ENCODE data around the gene UBR1.

The UBR1 gene

DNA sequence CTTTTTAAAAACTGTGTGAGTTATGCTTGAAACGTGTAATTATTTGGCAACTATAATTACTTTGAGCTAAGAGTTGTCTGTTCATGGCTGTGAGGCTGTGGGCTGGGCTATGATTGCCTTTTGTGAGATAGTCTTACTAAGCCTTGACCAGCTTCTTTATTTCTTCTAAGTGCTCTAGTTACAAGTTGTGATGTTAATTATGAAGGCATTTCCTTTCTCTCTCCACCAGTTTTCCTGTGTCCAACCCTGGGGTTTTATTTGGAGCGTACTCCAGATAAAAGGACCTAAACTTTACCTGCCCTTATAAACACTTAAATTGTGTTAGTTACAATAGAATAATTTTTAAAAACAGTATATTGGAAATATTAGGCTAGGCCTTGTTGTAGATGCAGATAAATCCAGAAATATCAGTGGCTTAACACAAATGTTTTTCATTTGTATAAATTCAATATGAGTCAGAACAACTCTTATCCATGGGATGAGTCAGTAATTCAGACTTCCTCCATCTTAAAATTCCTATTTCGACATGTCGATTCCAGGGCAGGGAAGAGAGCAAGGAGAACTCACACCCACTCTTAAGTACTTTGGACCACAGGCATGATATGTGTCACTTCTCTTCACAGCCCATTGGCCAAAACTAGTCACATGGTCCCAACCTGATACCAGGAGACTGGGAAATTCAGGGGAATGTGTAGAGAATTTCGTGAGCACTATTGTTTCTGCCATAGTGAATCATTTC, 44.5 kb upstream of the UBR1 start:
- H3K9ac ChIP-seq (ENCODE audit: low read length) = no peak overlapping the region
- H3K4me2 ChIP-seq (ENCODE audit: low read depth, low read length) = no peak overlapping the region
- 0 out of 2 replicates have a peak, but pooled peaks cover 6% of the 10 kb centered on the region for H3K36me3 ChIP-seq (replicated peaks; ENCODE audit: insufficient read depth, low read length)
- TF ChIP-seq EZH2phosphoT487 (IDR thresholded peaks at IDR 0.05; ENCODE audit: low read length) (no peak), EZH2 (optimal IDR thresholded peaks at IDR 0.05; ENCODE audit: low read depth, low read length) (no peak)
- TF ChIP-seq, protein P1, sequence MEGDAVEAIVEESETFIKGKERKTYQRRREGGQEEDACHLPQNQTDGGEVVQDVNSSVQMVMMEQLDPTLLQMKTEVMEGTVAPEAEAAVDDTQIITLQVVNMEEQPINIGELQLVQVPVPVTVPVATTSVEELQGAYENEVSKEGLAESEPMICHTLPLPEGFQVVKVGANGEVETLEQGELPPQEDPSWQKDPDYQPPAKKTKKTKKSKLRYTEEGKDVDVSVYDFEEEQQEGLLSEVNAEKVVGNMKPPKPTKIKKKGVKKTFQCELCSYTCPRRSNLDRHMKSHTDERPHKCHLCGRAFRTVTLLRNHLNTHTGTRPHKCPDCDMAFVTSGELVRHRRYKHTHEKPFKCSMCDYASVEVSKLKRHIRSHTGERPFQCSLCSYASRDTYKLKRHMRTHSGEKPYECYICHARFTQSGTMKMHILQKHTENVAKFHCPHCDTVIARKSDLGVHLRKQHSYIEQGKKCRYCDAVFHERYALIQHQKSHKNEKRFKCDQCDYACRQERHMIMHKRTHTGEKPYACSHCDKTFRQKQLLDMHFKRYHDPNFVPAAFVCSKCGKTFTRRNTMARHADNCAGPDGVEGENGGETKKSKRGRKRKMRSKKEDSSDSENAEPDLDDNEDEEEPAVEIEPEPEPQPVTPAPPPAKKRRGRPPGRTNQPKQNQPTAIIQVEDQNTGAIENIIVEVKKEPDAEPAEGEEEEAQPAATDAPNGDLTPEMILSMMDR (IDR thresholded peaks at IDR 0.05; ENCODE audit: low read length) = no peak
- no peak overlapping the region for H3K27ac ChIP-seq (ENCODE audit: low read length)
- H3K27me3 ChIP-seq (replicated peaks; ENCODE audit: insufficient read depth, low read length) = no peaks in the 10 kb centered on the region
- no peaks in the 10 kb centered on the region for H4K20me1 ChIP-seq (ENCODE audit: insufficient read depth, low read length)
- H3K79me2 ChIP-seq (ENCODE audit: low read length) = peaks cover 5% of the 10 kb centered on the region; the same call in 1 of the 2 replicates
- no peaks in the 10 kb centered on the region for H3K9me3 ChIP-seq (replicated peaks; ENCODE audit: insufficient read depth, low read length)
- H3K4me3 ChIP-seq (ENCODE audit: low read length) = no peak overlapping the region
- DNase-seq = no peak
- no peak overlapping the region for H2AFZ ChIP-seq (ENCODE audit: low read length)
- no peaks in the 10 kb centered on the region for H3F3A ChIP-seq (ENCODE audit: insufficient read depth, low read length)
- no peaks in the 10 kb centered on the region for H3K9me2 ChIP-seq (replicated peaks; ENCODE audit: insufficient read depth, low read length)
- H3K4me1 ChIP-seq (ENCODE audit: low read length) = peaks cover 13% of the 10 kb centered on the region; the same call in 1 of the 2 replicates

DNA sequence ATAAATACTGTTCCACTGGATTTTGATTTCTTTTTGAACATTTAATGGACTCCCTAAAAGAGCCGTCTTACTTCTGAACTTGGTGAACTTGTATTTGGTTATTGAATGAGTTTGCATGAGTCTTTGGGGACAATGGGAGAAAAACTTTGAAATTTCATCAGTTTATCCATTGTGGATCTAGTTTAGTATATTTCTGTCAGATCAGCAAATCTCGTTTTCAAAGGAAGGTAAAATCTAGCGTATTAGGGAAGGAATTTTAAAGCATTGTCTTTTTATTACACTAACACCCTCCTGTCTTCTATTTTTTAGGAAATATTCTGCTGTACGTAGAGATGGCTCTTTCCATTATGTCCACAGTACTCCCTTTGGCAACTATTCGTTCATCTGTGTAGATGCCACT, 40.3 kb upstream of the UBR1 start:
- Histone ChIP-seq H3K9me3 (replicated peaks; ENCODE audit: insufficient read depth, low read length) (no peaks in the 10 kb centered on the region), H3K36me3 (replicated peaks; ENCODE audit: insufficient read depth, low read length) (0 out of 2 replicates have a peak, but pooled peaks cover 6% of the 10 kb centered on the region), H3K9ac (ENCODE audit: low read length) (no peak overlapping the region), H3K79me2 (ENCODE audit: low read length) (peaks cover 12% of the 10 kb centered on the region; the same call in 1 of the 2 replicates), H3K4me2 (ENCODE audit: low read depth, low read length) (no peak overlapping the region), H3K27ac (ENCODE audit: low read length) (no peak overlapping the region), H3F3A (ENCODE audit: insufficient read depth, low read length) (0 out of 2 replicates have a peak, but pooled peaks cover 4% of the 10 kb centered on the region), H3K4me1 (ENCODE audit: low read length) (peaks cover 13% of the 10 kb centered on the region), H2AFZ (ENCODE audit: low read length) (no peak overlapping the region), H3K27me3 (replicated peaks; ENCODE audit: insufficient read depth, low read length) (no peaks in the 10 kb centered on the region), H4K20me1 (ENCODE audit: insufficient read depth, low read length) (no peaks in the 10 kb centered on the region), H3K9me2 (replicated peaks; ENCODE audit: insufficient read depth, low read length) (no peaks in the 10 kb centered on the region), H3K4me3 (ENCODE audit: low read length) (no peak overlapping the region)
- no peak for TF ChIP-seq EZH2phosphoT487 (IDR thresholded peaks at IDR 0.05; ENCODE audit: low read length)
- DNase-seq = no peak

DNA sequence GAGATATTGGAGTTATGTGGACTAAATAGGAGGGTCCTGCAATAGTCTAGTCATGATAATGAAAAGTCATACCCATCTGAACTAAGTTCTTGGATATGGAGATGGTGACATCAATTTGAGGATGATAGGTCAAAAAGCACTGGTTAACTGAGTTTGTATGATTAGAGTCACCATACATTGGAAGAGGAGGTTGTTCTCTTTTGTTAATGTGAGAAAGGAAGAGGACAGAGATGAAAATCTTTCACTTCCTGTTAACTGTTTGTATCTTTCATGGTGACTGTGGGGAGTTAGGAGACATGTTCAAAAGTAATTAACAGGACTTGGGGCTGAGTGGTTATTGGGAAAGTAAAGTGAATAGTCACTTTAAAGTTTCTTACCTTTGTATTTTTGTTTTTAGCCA, 38.7 kb upstream of the UBR1 start:
- no peak overlapping the region for H3K4me2 ChIP-seq (ENCODE audit: low read depth, low read length)
- peaks cover 13% of the 10 kb centered on the region for H3K4me1 ChIP-seq (ENCODE audit: low read length)
- H4K20me1 ChIP-seq (ENCODE audit: insufficient read depth, low read length) = no peaks in the 10 kb centered on the region
- no peaks in the 10 kb centered on the region for H3K9me2 ChIP-seq (replicated peaks; ENCODE audit: insufficient read depth, low read length)
- no peak overlapping the region for H3K9ac ChIP-seq (ENCODE audit: low read length)
- no peak for DNase-seq
- H2AFZ ChIP-seq (ENCODE audit: low read length) = no peak overlapping the region
- 0 out of 2 replicates have a peak, but pooled peaks cover 4% of the 10 kb centered on the region for H3F3A ChIP-seq (ENCODE audit: insufficient read depth, low read length)
- no peak overlapping the region for H3K27ac ChIP-seq (ENCODE audit: low read length)
- H3K79me2 ChIP-seq (ENCODE audit: low read length) = peaks cover 8% of the 10 kb centered on the region; the same call in 1 of the 2 replicates
- 0 out of 2 replicates have a peak, but pooled peaks cover 6% of the 10 kb centered on the region for H3K36me3 ChIP-seq (replicated peaks; ENCODE audit: insufficient read depth, low read length)
- H3K27me3 ChIP-seq (replicated peaks; ENCODE audit: insufficient read depth, low read length) = no peaks in the 10 kb centered on the region
- no peak overlapping the region for H3K4me3 ChIP-seq (ENCODE audit: low read length)
- no peaks in the 10 kb centered on the region for H3K9me3 ChIP-seq (replicated peaks; ENCODE audit: insufficient read depth, low read length)
- no peak for TF ChIP-seq EZH2phosphoT487 (IDR thresholded peaks at IDR 0.05; ENCODE audit: low read length)
- TF ChIP-seq, protein P1 (IDR thresholded peaks at IDR 0.05; ENCODE audit: low read length) = no peak
- TF ChIP-seq EZH2 (optimal IDR thresholded peaks at IDR 0.05; ENCODE audit: low read depth, low read length) = no peak

Data from MM.1S (cell line).